ENCODE data around the gene MDH1B. TPM values are rescaled to one million over a fixed set of nuclear protein-coding genes. Genes with fewer than 3 reads are reported as not detected.

MDH1B gene
- total RNA-seq, 1 donor from 2014 or later, result 1.3 TPM

DNA sequence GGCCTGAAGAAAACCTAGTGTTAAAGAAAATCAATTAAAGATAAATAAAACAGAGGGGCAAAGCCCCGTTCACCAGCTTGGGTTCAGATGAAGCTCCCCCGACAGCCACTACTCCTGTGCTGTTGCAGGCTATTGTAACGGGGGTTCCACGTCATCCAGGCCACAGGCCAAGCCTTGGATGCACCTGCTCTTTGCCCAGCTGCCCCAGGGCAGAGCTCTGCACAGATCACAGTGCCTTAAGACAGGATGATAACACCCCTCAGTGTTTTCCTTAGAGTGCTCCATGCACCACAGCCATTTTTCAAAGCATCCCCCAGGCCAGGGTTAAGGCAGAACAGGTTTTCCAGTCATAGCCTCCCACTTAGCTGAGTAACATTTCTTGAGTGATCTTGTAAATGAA is 32.2 kb upstream of the MDH1B start:
- Mint-ChIP-seq H3K4me1 (peaks cover 6% of the 10 kb centered on the region), H3K27me3 (ENCODE audit: low read depth) (no peaks in the 10 kb centered on the region), H3K9me3 (no peaks in the 10 kb centered on the region), H3K36me3 (peaks cover 5% of the 10 kb centered on the region), H3K27ac (no peak overlapping the region), H3K4me3 (no peak overlapping the region)
- TF ChIP-seq, protein P1, sequence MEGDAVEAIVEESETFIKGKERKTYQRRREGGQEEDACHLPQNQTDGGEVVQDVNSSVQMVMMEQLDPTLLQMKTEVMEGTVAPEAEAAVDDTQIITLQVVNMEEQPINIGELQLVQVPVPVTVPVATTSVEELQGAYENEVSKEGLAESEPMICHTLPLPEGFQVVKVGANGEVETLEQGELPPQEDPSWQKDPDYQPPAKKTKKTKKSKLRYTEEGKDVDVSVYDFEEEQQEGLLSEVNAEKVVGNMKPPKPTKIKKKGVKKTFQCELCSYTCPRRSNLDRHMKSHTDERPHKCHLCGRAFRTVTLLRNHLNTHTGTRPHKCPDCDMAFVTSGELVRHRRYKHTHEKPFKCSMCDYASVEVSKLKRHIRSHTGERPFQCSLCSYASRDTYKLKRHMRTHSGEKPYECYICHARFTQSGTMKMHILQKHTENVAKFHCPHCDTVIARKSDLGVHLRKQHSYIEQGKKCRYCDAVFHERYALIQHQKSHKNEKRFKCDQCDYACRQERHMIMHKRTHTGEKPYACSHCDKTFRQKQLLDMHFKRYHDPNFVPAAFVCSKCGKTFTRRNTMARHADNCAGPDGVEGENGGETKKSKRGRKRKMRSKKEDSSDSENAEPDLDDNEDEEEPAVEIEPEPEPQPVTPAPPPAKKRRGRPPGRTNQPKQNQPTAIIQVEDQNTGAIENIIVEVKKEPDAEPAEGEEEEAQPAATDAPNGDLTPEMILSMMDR (IDR thresholded peaks at IDR 0.05; ENCODE audit: unreplicated experiment), result no peak
- no peak for DNase-seq (ENCODE audit: low spot score in 2 of 2, unreplicated experiment in 2 of 2)

DNA sequence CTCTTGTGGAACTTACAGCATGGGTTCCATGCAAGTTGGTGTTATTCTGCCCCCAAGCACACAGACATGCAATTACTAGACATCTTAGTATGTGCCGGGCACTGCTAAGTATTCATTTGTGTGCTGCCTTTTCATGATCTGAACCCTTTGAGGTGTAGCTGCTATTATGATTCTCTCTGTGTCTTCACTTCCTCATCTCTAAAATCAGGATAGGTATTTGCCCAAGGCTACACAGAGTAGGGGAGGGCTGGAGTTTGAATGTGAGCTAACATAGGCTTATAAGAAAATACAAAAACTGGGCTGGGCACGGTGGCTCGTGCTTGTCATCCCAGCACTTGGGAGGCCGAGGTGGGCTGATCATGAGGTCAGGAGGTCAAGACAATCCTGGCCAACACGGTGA is 27.5 kb upstream of the MDH1B start:
- no peaks in the 10 kb centered on the region for H3K4me1 Mint-ChIP-seq
- no peak for DNase-seq (ENCODE audit: low spot score in 2 of 2, unreplicated experiment in 2 of 2)
- H3K9me3 Mint-ChIP-seq, result no peaks in the 10 kb centered on the region
- H3K27ac Mint-ChIP-seq, result no peak overlapping the region
- H3K36me3 Mint-ChIP-seq, result peaks cover 20% of the 10 kb centered on the region
- no peak overlapping the region for H3K4me3 Mint-ChIP-seq
- TF ChIP-seq, protein P1 (IDR thresholded peaks at IDR 0.05; ENCODE audit: unreplicated experiment), result no peak
- no peaks in the 10 kb centered on the region for H3K27me3 Mint-ChIP-seq (ENCODE audit: low read depth)

DNA sequence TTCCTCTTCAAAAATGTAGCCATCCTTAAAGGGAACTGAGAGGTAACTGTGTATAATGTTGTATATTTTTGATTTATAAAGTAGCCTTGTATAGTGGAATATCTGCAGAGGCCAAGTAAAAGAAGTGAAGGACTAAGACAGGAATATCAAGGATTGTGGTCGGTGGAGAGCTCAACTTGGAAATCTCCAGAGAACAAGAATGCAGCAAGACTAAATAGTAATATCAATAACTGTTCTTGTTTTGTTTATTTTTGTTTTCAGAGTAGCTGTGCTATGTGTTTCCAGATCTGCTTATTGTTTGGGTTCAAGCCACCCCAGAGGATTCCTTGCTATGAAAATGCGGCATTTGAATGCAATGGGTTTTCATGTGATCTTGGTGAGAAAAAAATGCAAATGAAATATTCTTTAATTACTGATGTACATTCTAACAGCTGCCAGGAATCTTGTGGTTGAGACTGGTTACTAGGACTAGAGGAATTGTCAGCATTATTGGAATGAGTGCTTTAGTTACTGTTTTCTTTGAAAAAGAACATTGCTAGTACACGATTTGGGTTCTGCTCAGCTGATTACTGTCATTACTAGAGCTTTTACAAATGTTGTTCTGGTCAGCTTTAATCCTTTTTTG is 25.3 kb upstream of the MDH1B start:
- Mint-ChIP-seq H3K4me3 (no peak overlapping the region), H3K4me1 (no peaks in the 10 kb centered on the region), H3K27ac (no peak overlapping the region), H3K27me3 (ENCODE audit: low read depth) (no peaks in the 10 kb centered on the region), H3K9me3 (no peaks in the 10 kb centered on the region), H3K36me3 (peaks cover 20% of the 10 kb centered on the region)
- TF ChIP-seq, protein P1 (IDR thresholded peaks at IDR 0.05; ENCODE audit: unreplicated experiment), result no peak
- no peak for DNase-seq (ENCODE audit: low spot score in 2 of 2, unreplicated experiment in 2 of 2)

DNA sequence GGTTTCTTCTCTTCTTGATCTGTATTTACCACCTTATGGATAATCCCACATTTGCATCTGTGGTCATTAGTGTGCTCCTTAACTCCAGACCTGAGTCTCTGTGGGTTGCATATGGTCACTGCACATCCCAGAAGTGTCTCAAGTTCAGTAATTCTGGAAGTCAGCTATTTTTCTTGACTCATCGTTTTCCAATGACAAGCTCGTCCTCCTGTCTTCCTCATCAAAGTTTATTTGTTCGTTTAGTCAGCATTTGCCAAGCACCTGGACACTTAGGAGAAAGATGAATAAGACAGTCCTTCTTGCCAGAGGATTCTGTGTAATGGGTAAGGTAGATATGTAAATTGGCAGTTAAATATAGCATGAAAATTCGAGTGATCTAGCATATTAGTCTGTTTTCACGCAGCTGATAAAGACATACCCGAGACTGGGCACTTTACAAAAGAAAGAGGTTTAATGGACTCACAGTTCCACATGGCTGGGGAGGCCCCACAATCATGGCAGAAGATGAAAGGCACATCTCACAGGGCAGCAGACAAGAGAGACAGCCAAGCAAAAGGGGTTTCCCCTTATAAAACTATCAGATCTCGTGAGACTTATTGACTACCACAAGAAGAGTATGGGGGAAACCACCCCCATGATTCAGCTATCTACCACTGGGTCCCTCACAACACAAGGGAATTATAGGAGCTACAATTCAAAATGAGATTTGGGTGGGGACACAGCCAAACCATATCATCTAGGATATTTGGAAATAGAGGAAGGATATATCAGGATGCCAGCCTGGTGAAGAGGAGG is 19.6 kb upstream of the MDH1B start:
- H3K36me3 Mint-ChIP-seq, result peaks cover 35% of the 10 kb centered on the region
- H3K4me1 Mint-ChIP-seq, result no peaks in the 10 kb centered on the region
- no peak overlapping the region for H3K27ac Mint-ChIP-seq
- H3K27me3 Mint-ChIP-seq (ENCODE audit: low read depth), result no peaks in the 10 kb centered on the region
- no peak for DNase-seq (ENCODE audit: low spot score in 2 of 2, unreplicated experiment in 2 of 2)
- peaks cover 12% of the 10 kb centered on the region for H3K9me3 Mint-ChIP-seq
- TF ChIP-seq, protein P1 (IDR thresholded peaks at IDR 0.05; ENCODE audit: unreplicated experiment), result no peak
- no peak overlapping the region for H3K4me3 Mint-ChIP-seq

DNA sequence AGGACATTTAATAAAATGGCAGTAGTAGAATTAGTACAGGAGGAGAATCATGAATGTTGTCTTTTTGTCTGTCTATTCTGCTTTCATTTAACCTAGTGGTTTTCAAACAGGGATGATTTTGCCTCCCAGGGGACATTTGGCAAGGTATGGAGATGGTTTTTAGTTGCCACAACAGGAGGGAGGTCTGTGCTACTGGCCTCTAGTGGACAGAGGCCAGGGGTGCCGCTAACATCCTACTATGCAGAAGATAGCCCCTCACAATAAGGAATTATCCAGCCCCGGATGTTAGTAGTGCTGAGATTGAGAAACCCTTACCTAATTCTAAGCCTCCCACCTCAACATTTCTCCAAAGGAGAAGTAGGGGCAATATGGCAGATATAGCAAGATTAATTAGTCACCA is 18.6 kb upstream of the MDH1B start:
- Mint-ChIP-seq H3K27ac (no peak overlapping the region), H3K4me3 (no peak overlapping the region), H3K36me3 (peaks cover 40% of the 10 kb centered on the region), H3K9me3 (peaks cover 22% of the 10 kb centered on the region), H3K27me3 (ENCODE audit: low read depth) (no peaks in the 10 kb centered on the region), H3K4me1 (no peaks in the 10 kb centered on the region)
- DNase-seq (ENCODE audit: low spot score in 2 of 2, unreplicated experiment in 2 of 2), result no peak
- TF ChIP-seq, protein P1 (IDR thresholded peaks at IDR 0.05; ENCODE audit: unreplicated experiment), result no peak
